ENCODE data around the gene DPYSL5. TPM values are rescaled to one million over a fixed set of nuclear protein-coding genes. Genes with fewer than 3 reads are reported as not detected.

DPYSL5 gene
- total and polyA plus RNA-seq, 2 of the 8 experiments (the other 6 are each of a cell fraction or from before 2014, with no cell fraction given) = 11.9 to 16.4 TPM

GRCh38 chr2:26885651-26886329 lies 37.9 kb downstream of the DPYSL5 start (continued):
- TF ChIP-seq CHD7 (IDR thresholded peaks at IDR 0.05; ENCODE audit: insufficient replicate concordance, low read length) = no peak
